Activated naive CD4-positive, alpha-beta T cell (primary cell): ENCODE measurements around the gene STX4.
"Not testable (repeated sequence)": the region's sequence is repeated elsewhere in the genome, so short reads cannot be mapped to it uniquely, and the experiment has no call there.

ENCODE experiments used
- DNase-seq, 4 experiments: peaks; one replicate each; lab custom pipeline; 2025; lab: John Stamatoyannopoulos, UW

Gene STX4

GRCh38 chr16:30998852-30999761 is 34.3 kb upstream of the STX4 start:
- no peak for DNase-seq

GRCh38 chr16:31000671-31001382 is 32.5 kb upstream of the STX4 start:
- DNase-seq = no peak

GRCh38 chr16:31001507-31002249 is 31.7 kb upstream of the STX4 start:
- DNase-seq = no peak

GRCh38 chr16:31002250-31002700 is 31.1 kb upstream of the STX4 start:
- no peak for DNase-seq

- DNase-seq = no peak
Measured at GRCh38 chr16:31002862-31003341, 30.5 kb upstream of the STX4 start.

GRCh38 chr16:31003744-31004143 is 29.6 kb upstream of the STX4 start:
- DNase-seq = no peak

GRCh38 chr16:31004658-31005057 is 28.7 kb upstream of the STX4 start:
- DNase-seq = no peak

- DNase-seq = no peak
Measured at GRCh38 chr16:31005350-31006085, 27.8 kb upstream of the STX4 start.

- no peak for DNase-seq
Measured at GRCh38 chr16:31006086-31006385, 27.3 kb upstream of the STX4 start.

GRCh38 chr16:31006589-31006988 is 26.8 kb upstream of the STX4 start:
- no peak for DNase-seq

- DNase-seq = no peak
Measured at GRCh38 chr16:31007684-31008083, 25.7 kb upstream of the STX4 start.

- DNase-seq = no peak
Measured at GRCh38 chr16:31008149-31008548, 25.2 kb upstream of the STX4 start.

GRCh38 chr16:31008551-31008950 is 24.8 kb upstream of the STX4 start:
- DNase-seq = no peak

GRCh38 chr16:31009120-31009519 is 24.2 kb upstream of the STX4 start:
- DNase-seq = no peak

GRCh38 chr16:31009894-31010584 is 23.3 kb upstream of the STX4 start:
- DNase-seq = no peak

- peak in 3 of 4 experiments; percentile 31 to 75 (median 41) for DNase-seq
Measured at GRCh38 chr16:31010585-31011325, 22.6 kb upstream of the STX4 start, which contains the start of gene STX1B. TSS of gene STX1B (minus strand) at chr16:31010638. CDS start at chr16:31010396, 242 bp downstream.

GRCh38 chr16:31011815-31012214 is 21.5 kb upstream of the STX4 start:
- DNase-seq = not testable (repeated sequence)

GRCh38 chr16:31013292-31013691 is 20.1 kb upstream of the STX4 start:
- not testable (repeated sequence) for DNase-seq

GRCh38 chr16:31016018-31016417 is 17.3 kb upstream of the STX4 start:
- DNase-seq = no peak

GRCh38 chr16:31017756-31018155 is 15.6 kb upstream of the STX4 start:
- DNase-seq = not testable (repeated sequence)
